Measurements from ENCODE around the gene GNG7. TPM values are rescaled to one million over a fixed set of nuclear protein-coding genes. Genes with fewer than 3 reads are reported as not detected.

The GNG7 gene
- total RNA-seq, 6 experiments from 2014 or later = 1.3 to 3.7 (median 2.3) TPM

DNA sequence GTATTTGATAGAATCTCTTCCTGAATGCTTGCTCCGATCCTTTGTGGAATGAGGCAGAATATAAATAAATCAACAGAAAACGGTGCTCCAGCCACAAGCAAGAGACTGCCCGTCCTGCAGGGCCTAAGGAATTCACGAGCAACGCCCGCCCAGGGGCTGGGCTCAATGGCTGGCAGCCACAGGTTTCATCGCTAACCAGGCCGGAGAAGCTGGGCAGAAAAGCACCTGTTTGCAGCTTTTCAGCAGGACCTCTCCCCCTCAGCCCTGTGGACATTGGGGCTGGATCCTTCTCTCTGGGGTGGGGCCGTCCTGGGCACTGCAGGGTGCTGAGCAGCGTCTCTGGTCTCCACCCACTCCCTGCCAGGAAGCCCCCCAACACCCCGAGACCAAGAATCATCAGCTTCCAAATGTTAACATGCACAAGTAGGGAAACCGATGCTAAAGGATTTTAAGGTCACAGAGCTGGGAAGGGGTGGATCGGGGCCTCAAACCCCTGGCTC is 124.1 kb downstream of the GNG7 start:
- DNase-seq (no peak), ATAC-seq (peak in 3 of 4 donors; percentile 0 to 4 (median 1))
- Histone ChIP-seq H3K4me3 (peak overlapping the region; percentile 42 to 62 (median 62)), H3K4me1 (peaks cover 0 to 32% (median 13%) of the 10 kb centered on the region in 4 donors), H3K27me3 (no peaks in the 10 kb centered on the region), H3K27ac (peak overlapping the region; percentile 82 to 93 (median 91)), H3K9me3 (peaks cover 0 to 2% (median 0%) of the 10 kb centered on the region in 4 donors), H3K36me3 (no peaks in the 10 kb centered on the region)
- WGBS (ENCODE audit: insufficient coverage, low coverage, low lambda C conversion rate, missing lambda C conversion rate) = 23% methylated on average over 5 of the region's 13 CpGs
- no peak for TF ChIP-seq POLR2A (IDR thresholded peaks at IDR 0.05)
- TF ChIP-seq, protein P1, sequence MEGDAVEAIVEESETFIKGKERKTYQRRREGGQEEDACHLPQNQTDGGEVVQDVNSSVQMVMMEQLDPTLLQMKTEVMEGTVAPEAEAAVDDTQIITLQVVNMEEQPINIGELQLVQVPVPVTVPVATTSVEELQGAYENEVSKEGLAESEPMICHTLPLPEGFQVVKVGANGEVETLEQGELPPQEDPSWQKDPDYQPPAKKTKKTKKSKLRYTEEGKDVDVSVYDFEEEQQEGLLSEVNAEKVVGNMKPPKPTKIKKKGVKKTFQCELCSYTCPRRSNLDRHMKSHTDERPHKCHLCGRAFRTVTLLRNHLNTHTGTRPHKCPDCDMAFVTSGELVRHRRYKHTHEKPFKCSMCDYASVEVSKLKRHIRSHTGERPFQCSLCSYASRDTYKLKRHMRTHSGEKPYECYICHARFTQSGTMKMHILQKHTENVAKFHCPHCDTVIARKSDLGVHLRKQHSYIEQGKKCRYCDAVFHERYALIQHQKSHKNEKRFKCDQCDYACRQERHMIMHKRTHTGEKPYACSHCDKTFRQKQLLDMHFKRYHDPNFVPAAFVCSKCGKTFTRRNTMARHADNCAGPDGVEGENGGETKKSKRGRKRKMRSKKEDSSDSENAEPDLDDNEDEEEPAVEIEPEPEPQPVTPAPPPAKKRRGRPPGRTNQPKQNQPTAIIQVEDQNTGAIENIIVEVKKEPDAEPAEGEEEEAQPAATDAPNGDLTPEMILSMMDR (IDR thresholded peaks at IDR 0.05) = no peak
- intact Hi-C loops (cut with DNase I) = loop anchor here (5.0 to 10.0 kb wide), 3 partner anchors 49 to 104 kb away; partner anchors contain the start of gene GADD45B (in 1 of the 2)

DNA sequence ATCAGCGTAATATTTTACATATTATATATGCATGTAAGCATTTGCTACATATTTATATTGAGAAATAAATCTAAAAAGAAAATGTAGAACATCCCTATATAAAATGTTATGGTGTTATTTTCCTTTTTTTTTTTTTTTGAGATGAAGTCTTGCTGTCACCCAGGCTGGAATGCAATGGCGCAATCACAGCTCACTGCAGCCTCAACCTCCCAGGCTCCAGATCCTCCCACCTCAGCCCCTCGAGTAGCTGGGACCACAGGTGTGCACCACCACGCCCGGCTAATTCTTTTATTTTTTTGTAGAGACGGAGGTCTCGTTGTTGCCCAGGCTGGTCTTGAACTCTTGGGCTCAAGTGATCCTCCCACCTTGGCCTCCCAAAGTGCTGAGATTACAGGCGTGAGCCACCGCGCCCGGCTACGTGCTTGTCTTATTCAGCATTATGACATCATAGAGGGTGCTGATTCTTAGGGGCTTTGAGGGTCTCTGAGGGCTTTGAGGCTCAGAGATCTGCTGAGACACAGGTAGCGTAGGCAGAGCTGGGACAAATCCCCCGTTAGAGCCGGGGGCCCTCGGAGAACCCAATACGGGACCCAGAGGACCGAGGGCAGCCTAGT is 124.7 kb downstream of the GNG7 start:
- intact Hi-C loops (cut with DNase I) = loop anchor here (5.0 to 10.0 kb wide), 3 partner anchors 49 to 103 kb away; partner anchors contain the start of gene GADD45B (in 1 of the 2)
- Histone ChIP-seq H3K27ac (peak overlapping the region; percentile 82 to 93 (median 91)), H3K9me3 (peaks cover 0 to under 1% (median 0%) of the 10 kb centered on the region in 4 donors), H3K27me3 (no peaks in the 10 kb centered on the region), H3K36me3 (no peaks in the 10 kb centered on the region), H3K4me3 (peak overlapping the region in 2 of 3 donors; percentile 42 to 62), H3K4me1 (peaks cover 0 to 32% (median 13%) of the 10 kb centered on the region in 4 donors)
- DNase-seq (no peak), ATAC-seq (no peak)
- WGBS (ENCODE audit: insufficient coverage, low coverage, low lambda C conversion rate, missing lambda C conversion rate) = 76% methylated on average over 16 of the region's 18 CpGs
- TF ChIP-seq, protein P1 (IDR thresholded peaks at IDR 0.05) = no peak
- TF ChIP-seq POLR2A (IDR thresholded peaks at IDR 0.05) = no peak

DNA sequence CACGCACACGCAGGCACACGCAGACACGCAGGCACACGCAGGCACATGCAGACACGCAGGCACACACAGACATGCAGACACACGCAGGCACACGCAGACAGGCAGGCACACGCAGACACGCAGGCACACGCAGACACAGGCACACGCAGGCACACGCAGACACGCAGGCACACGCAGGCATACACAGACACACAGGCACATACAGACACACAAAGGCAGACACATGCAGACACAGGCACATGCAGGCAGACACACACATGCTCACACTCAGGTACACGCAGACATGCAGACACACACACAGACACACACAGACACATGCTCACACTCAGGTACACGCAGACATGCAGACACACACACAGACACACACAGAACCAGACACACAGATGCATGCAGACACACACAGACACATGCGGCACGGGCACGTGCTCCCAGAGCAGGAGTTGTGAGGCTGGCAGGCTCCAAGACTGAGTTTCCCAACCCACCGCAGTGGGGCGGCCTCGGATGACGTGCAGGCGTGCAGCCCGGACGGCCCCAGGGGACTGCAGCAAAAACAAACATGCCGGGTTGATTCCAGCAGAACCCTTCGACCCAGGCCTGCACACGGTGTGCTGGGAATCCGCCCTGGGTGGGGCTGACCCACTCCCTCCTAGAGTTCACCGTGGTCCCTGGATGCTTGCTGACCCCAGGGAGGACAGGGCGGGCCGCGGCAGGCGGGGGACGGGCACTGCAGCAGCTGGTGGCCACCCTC is 126.6 kb downstream of the GNG7 start:
- peak; percentile 87 to 96 (median 96) for DNase-seq
- Histone ChIP-seq H3K4me1 (peaks cover 0 to 32% (median 13%) of the 10 kb centered on the region in 4 donors), H3K9me3 (no peaks in the 10 kb centered on the region), H3K27ac (peak overlapping the region; percentile 66 to 91 (median 86)), H3K27me3 (no peaks in the 10 kb centered on the region), H3K4me3 (peak overlapping the region in 1 of 3 donors; percentile 23), H3K36me3 (no peaks in the 10 kb centered on the region)
- 15% methylated on average over 10 of the region's 37 CpGs for WGBS (ENCODE audit: insufficient coverage, low coverage, low lambda C conversion rate, missing lambda C conversion rate)
- intact Hi-C loops (cut with DNase I) = loop anchor here (5.0 to 10.0 kb wide), 3 partner anchors 51 to 101 kb away; partner anchors contain the start of gene GADD45B (in 1 of the 2)
- ATAC-seq = peak; percentile 61 to 76 (median 72)
- TF ChIP-seq, protein P1 (IDR thresholded peaks at IDR 0.05) = no peak
- no peak for TF ChIP-seq POLR2A (IDR thresholded peaks at IDR 0.05)

DNA sequence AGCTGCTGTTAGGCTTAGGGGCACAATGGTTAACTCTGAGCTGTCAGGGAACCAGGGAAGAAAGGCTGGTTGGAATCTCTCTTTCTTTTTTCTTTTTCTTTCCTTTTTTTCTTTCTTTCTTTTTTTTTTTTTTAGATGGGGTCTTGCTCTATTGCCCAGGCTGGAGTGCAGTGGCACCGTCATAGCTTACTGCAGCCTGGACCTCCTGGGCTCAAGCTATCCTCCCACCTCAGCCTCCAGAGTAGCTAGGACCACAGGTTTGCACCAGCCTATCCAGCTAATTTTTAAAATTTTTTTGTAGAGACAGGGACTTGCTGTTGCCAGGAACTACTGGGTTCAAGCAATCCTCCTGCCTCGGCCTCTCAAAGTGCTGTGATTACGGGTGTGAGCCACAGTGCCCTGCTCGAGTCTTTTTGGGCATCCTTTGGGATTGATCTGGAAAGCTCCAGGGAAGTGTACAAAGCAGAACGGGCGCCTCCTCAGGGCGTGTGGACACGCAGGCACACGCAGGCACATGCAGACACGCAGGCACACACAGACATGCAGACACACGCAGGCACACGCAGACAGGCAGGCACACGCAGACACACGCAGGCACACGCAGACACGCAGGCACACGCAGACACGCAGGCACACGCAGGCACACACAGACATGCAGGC is 127.4 kb downstream of the GNG7 start:
- TF ChIP-seq POLR2A (IDR thresholded peaks at IDR 0.05) = no peak
- TF ChIP-seq, protein P1 (IDR thresholded peaks at IDR 0.05) = no peak
- no peak for DNase-seq
- Histone ChIP-seq H3K27ac (peak overlapping the region in 1 of 3 donors; percentile 37), H3K4me1 (peaks cover 0 to 32% (median 12%) of the 10 kb centered on the region in 4 donors), H3K4me3 (no peak overlapping the region), H3K36me3 (no peaks in the 10 kb centered on the region), H3K27me3 (no peaks in the 10 kb centered on the region), H3K9me3 (no peaks in the 10 kb centered on the region)
- no peak for ATAC-seq
- intact Hi-C loops (cut with DNase I) = loop anchor here (5.0 to 10.0 kb wide), 3 partner anchors 52 to 100 kb away; partner anchors contain the start of gene GADD45B (in 1 of the 2)
- no CpG with 5 or more reads among the region's 19 CpGs for WGBS (ENCODE audit: insufficient coverage, low coverage, low lambda C conversion rate, missing lambda C conversion rate)

All from right lobe of liver (tissue), 6 donors.